22Rv1 (cell line): Measurements from ENCODE around the gene PDE9A.

ENCODE experiments used
- ZFX ChIP-seq: fragments of 450-650 bp; IDR thresholded peaks from 2 replicates; pipeline ENCODE4 v1.6.1; 2017; ENCODE audit warnings: antibody characterized with exemption, borderline replicate concordance
- TF ChIP-seq, protein P1 (sequence below): fragments of 450-650 bp; IDR thresholded peaks from 2 replicates; pipeline ENCODE4 v1.5.1; 2017; ENCODE audit warnings: mild to moderate bottlenecking

DNA sequence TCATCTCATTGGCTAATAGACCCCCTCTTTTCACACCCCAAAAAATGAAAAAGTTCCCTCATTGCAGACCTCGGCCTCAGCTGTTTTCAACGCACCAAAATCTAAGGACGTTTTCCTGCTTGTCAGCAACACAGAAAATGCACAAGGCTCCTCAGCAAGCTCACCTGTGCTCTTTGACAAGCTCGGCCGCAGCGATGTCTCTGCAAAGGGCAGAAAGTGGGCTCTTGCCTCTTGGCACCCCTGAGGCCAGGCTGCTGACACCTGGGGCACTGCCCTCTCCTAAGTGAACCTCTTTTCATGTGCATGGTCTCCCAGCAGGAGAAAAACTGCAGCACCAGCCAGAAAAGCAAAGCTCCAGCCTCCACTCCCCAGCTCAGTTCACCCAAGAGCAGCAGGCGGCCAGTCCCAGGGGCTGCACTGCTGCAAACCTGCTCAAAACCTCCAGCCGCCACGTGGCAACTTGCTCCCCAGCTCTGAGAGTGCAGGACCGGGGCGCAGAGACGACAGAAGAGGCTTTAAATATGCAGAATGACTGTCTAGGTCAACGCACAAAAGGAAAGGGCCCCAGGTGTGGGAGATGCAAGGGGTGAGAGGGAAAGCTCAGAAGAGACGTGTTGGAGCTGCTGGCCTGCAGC lies 101.7 kb downstream of the PDE9A start:
- TF ChIP-seq, protein P1, sequence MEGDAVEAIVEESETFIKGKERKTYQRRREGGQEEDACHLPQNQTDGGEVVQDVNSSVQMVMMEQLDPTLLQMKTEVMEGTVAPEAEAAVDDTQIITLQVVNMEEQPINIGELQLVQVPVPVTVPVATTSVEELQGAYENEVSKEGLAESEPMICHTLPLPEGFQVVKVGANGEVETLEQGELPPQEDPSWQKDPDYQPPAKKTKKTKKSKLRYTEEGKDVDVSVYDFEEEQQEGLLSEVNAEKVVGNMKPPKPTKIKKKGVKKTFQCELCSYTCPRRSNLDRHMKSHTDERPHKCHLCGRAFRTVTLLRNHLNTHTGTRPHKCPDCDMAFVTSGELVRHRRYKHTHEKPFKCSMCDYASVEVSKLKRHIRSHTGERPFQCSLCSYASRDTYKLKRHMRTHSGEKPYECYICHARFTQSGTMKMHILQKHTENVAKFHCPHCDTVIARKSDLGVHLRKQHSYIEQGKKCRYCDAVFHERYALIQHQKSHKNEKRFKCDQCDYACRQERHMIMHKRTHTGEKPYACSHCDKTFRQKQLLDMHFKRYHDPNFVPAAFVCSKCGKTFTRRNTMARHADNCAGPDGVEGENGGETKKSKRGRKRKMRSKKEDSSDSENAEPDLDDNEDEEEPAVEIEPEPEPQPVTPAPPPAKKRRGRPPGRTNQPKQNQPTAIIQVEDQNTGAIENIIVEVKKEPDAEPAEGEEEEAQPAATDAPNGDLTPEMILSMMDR: no peak
- no peak for TF ChIP-seq ZFX
